ENCODE results near the gene CRADD.
"Not testable (repeated sequence)": the region's sequence is repeated elsewhere in the genome, so short reads cannot be mapped to it uniquely, and the experiment has no call there.

Gene CRADD

GRCh38 chr12:93740751-93741150, 63.6 kb downstream of the CRADD start:
- DNase-seq = no peak

GRCh38 chr12:93741659-93742109, 64.5 kb downstream of the CRADD start:
- no peak for DNase-seq

- no peak for DNase-seq
Observed at GRCh38 chr12:93742110-93742934, 65.1 kb downstream of the CRADD start.

- no peak for DNase-seq
Observed at GRCh38 chr12:93743229-93743998, 66.2 kb downstream of the CRADD start.

- DNase-seq = no peak
Observed at GRCh38 chr12:93743999-93744689, 67.0 kb downstream of the CRADD start.

GRCh38 chr12:93745286-93745685, 68.1 kb downstream of the CRADD start:
- DNase-seq = no peak

GRCh38 chr12:93746572-93747168, 69.5 kb downstream of the CRADD start:
- no peak for DNase-seq

- DNase-seq = no peak
Observed at GRCh38 chr12:93748672-93749383, 71.7 kb downstream of the CRADD start.

GRCh38 chr12:93749515-93749914, 72.3 kb downstream of the CRADD start:
- no peak for DNase-seq

- no peak for DNase-seq
Observed at GRCh38 chr12:93750056-93750455, 72.9 kb downstream of the CRADD start.

- DNase-seq = no peak
Observed at GRCh38 chr12:93751864-93752610, 74.9 kb downstream of the CRADD start.

- no peak for DNase-seq
Observed at GRCh38 chr12:93753285-93753684, 76.1 kb downstream of the CRADD start.

- DNase-seq = no peak
Observed at GRCh38 chr12:93753838-93754429, 76.8 kb downstream of the CRADD start.

GRCh38 chr12:93754859-93755258, 77.7 kb downstream of the CRADD start:
- DNase-seq = not testable (repeated sequence)

- DNase-seq = no peak
Observed at GRCh38 chr12:93756288-93756687, 79.1 kb downstream of the CRADD start.

- no peak for DNase-seq
Observed at GRCh38 chr12:93757792-93758694, 80.9 kb downstream of the CRADD start.

- DNase-seq = no peak
Observed at GRCh38 chr12:93758801-93759373, 81.7 kb downstream of the CRADD start.

GRCh38 chr12:93759512-93760081, 82.4 kb downstream of the CRADD start:
- no peak for DNase-seq

- no peak for DNase-seq
Observed at GRCh38 chr12:93760275-93760875, 83.2 kb downstream of the CRADD start.

Measured in SIG-M5 (cell line).